A673 (cell line): ENCODE data around the gene FKTN. TPM values are rescaled to one million over a fixed set of nuclear protein-coding genes. Genes with fewer than 3 reads are reported as not detected.

Source experiments
- BruUV-seq: library from RNA; stranded (reverse); fragments of 400-500 nt; replicated peaks from 2 replicates; lab custom pipeline; 2021; lab: Mats Ljungman, UMichigan
- CTCF ChIA-PET: fragments of 300-600 bp; sonication (Branson Sonifier 250); formaldehyde crosslinking; loops from one replicate; lab custom pipeline; 2022; ENCODE audit warnings: antibody characterized with exemption; lab: Charles Lee
- POLR2A ChIA-PET: fragments of 300-600 bp; sonication (Branson Sonifier 250); formaldehyde crosslinking; loops from one replicate; lab custom pipeline; 2022; ENCODE audit warnings: antibody characterized with exemption; ENCODE audit not compliant: low non-redundant PET; lab: Charles Lee
- DNase-seq: peaks from one replicate; pipeline ENCODE4 v3.0.0-alpha.2; 2015; ENCODE audit warnings: low spot score
- H3K27ac ChIP-seq: fragments of 200-600 bp; sonication (generic); 2 replicates; pipeline ENCODE4 v1.5.1; 2016; ENCODE audit warnings: mixed run types, low read depth, mild to moderate bottlenecking, mixed read lengths, antibody characterized with exemption, low read length; ENCODE audit not compliant: poor library complexity, severe bottlenecking
- H3K27me3 ChIP-seq: fragments of 200-600 bp; sonication (generic); replicated peaks from 2 replicates; pipeline ENCODE4 v1.6.1; 2017; ENCODE audit warnings: mixed run types, low read depth, mild to moderate bottlenecking, mixed read lengths, antibody characterized with exemption, low read length; ENCODE audit not compliant: insufficient read depth, poor library complexity
- H3K36me3 ChIP-seq: fragments of 200-600 bp; sonication (generic); 2 replicates; pipeline ENCODE4 v1.6.1; 2016; ENCODE audit warnings: mixed run types, mild to moderate bottlenecking, mixed read lengths, antibody characterized with exemption, low read length; ENCODE audit not compliant: insufficient read depth, poor library complexity, severe bottlenecking
- H3K4me1 ChIP-seq: fragments of 200-600 bp; sonication (generic); 2 replicates; pipeline ENCODE4 v1.6.1; 2017; ENCODE audit warnings: mixed run types, mild to moderate bottlenecking, mixed read lengths, antibody characterized with exemption, low read length; ENCODE audit not compliant: insufficient read depth, poor library complexity, severe bottlenecking
- H3K4me3 ChIP-seq: fragments of 200-600 bp; sonication (generic); 2 replicates; pipeline ENCODE4 v1.5.1; 2016; ENCODE audit warnings: low read depth, mixed run types, mild to moderate bottlenecking, mixed read lengths, low read length; ENCODE audit not compliant: poor library complexity, severe bottlenecking
- H3K9me3 ChIP-seq: fragments of 200-600 bp; sonication (generic); 2 replicates; pipeline ENCODE4 v1.6.1; 2016; ENCODE audit warnings: mixed run types, low read depth, mild to moderate bottlenecking, mixed read lengths, antibody characterized with exemption, low read length; ENCODE audit not compliant: poor library complexity, severe bottlenecking
- EZH2 ChIP-seq: fragments of 200-600 bp; sonication (generic); IDR thresholded peaks from 2 replicates; pipeline ENCODE4 v1.6.1; 2017; ENCODE audit warnings: borderline replicate concordance, low read depth, mild to moderate bottlenecking, mixed read lengths, antibody characterized with exemption, low read length; ENCODE audit not compliant: poor library complexity, severe bottlenecking
- intact Hi-C: fragments of 100-400 bp; cut with micrococcal nuclease; formaldehyde crosslinking; loops from one replicate; pipeline ENCODE4 v1.10.0; 2022; ENCODE audit not compliant: unreplicated experiment
- total RNA-seq: library from RNA; stranded (reverse); gene quantifications from 2 replicates; pipeline ENCODE4 v1.2.3, GENCODE V29; 2021
- TF ChIP-seq, protein P1 (sequence below): fragments of 300-800, 200-600 bp; sonication (generic); conservative IDR thresholded peaks from 2 replicates; pipeline ENCODE4 v1.5.1; 2017; ENCODE audit warnings: low read depth, mild to moderate bottlenecking, antibody characterized with exemption, low read length, moderate library complexity, mixed read lengths

Gene FKTN
- total RNA-seq, 1 experiment from 2014 or later: 15.4 TPM

DNA sequence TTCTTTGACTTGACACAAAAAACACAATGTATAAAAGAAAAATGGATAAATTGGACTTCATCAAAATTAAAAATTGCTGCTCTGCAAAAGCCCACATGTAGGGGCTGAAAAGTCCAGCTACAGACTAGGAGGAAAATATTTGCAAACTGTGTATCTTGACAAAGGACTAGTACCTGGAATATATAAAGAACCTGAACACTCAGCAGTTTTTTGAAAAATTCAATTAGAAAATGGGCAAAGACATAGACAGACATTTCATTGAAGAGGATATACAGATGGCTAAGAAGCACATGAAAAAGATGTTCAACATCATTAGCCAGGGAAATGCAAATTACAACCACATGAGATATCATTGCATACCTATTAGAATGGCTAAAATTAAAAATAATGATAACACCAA is 85.9 kb downstream of the FKTN start:
- no peak for TF ChIP-seq EZH2
- TF ChIP-seq, protein P1, sequence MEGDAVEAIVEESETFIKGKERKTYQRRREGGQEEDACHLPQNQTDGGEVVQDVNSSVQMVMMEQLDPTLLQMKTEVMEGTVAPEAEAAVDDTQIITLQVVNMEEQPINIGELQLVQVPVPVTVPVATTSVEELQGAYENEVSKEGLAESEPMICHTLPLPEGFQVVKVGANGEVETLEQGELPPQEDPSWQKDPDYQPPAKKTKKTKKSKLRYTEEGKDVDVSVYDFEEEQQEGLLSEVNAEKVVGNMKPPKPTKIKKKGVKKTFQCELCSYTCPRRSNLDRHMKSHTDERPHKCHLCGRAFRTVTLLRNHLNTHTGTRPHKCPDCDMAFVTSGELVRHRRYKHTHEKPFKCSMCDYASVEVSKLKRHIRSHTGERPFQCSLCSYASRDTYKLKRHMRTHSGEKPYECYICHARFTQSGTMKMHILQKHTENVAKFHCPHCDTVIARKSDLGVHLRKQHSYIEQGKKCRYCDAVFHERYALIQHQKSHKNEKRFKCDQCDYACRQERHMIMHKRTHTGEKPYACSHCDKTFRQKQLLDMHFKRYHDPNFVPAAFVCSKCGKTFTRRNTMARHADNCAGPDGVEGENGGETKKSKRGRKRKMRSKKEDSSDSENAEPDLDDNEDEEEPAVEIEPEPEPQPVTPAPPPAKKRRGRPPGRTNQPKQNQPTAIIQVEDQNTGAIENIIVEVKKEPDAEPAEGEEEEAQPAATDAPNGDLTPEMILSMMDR: no peak
- ChIA-PET POLR2A (interaction anchor here (0.6 kb wide), 1 partner anchor 565 kb away, joined by 5 read pairs; no protein-coding TSS in a partner anchor), CTCF (no interaction called here)
- H3K9me3 ChIP-seq: no peaks in the 10 kb centered on the region
- intact Hi-C loops: no loop called here
- no peak overlapping the region for H3K27ac ChIP-seq
- DNase-seq: no peak
- no peak overlapping the region for H3K4me3 ChIP-seq
- BruUV-seq: no TSS peak
- H3K27me3 ChIP-seq: no peaks in the 10 kb centered on the region
- no peaks in the 10 kb centered on the region for H3K4me1 ChIP-seq
- no peaks in the 10 kb centered on the region for H3K36me3 ChIP-seq

DNA sequence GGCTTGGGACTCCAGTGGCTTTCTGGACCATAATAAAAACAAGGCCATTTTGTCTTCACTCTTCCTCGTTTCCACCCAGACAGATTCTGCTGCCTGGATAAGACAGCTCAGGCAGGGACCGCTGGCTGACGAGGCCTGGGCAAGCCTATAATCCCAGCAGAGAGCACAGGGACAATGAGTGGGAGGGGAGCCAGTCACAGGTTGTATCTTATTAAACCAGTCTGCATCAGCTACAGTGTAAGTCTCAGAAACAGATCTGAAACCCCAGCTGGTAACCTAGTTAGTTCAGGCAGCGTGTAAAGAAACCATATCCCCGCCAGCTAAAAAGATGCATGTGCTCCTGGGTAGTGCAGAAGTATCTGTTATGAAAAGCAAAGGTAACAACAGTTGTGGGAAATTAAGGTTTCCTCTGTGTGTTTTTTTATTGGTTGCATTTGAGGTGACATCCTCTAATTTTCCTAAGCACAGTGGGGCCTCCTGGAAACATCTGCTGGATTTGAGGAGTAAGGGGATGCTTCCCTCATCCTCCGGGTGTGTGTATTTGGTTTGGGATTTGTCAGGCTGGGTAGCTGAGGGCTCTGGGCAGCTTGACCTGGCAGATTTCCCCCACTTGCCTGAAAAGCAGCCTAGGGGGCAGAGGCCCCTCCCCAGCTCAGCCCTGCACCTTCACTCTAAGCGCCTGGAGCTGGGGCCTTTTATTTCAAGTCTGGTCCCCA is 89.1 kb downstream of the FKTN start:
- DNase-seq: no peak
- TF ChIP-seq EZH2: no peak
- TF ChIP-seq, protein P1: no peak
- no peaks in the 10 kb centered on the region for H3K9me3 ChIP-seq
- CTCF ChIA-PET: no interaction called here
- no peak overlapping the region for H3K27ac ChIP-seq
- intact Hi-C loops: no loop called here
- H3K4me3 ChIP-seq: no peak overlapping the region
- no peaks in the 10 kb centered on the region for H3K4me1 ChIP-seq
- no peaks in the 10 kb centered on the region for H3K36me3 ChIP-seq
- POLR2A ChIA-PET: no interaction called here
- no peaks in the 10 kb centered on the region for H3K27me3 ChIP-seq
- BruUV-seq: no TSS peak

DNA sequence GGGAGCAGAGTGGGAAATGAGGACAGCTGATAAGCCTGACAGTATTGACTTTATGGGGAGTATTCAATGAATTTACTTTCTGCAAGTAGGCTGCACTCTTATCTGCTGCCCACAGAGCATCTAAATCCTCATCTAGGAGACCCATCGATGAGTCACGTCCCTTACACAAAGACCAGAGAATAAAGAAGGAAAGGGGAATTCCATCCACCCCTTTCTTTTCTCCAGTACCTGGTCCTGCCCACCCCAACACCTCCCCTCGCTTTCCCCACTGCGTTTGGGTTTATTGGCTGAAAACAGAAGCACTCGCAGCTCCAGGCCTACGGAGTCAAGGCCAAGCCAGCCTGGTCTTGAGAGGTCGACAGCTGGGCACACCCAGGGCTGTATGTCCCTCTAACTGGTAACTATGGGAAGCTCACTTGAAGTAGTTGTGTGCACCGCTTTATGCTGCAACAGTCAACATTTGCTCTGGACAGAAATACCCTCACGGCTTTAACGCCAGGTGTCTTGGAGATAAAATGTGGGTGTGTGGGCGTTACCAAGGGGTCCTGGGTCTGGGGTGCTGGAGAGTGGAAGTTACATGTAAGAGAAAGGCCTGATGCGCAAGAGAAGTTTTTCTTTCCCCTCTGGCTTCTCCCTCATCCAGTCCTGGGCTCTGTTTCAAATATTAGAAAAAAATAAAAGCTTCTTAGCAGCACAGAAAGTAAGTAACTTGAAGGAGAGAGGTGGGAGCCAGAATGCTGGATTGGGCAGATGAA is 89.8 kb downstream of the FKTN start:
- Histone ChIP-seq H3K9me3 (no peaks in the 10 kb centered on the region), H3K4me1 (no peaks in the 10 kb centered on the region), H3K27ac (no peak overlapping the region), H3K36me3 (no peaks in the 10 kb centered on the region), H3K4me3 (no peak overlapping the region), H3K27me3 (no peaks in the 10 kb centered on the region)
- intact Hi-C loops: no loop called here
- no peak for DNase-seq
- POLR2A ChIA-PET: no interaction called here
- CTCF ChIA-PET: no interaction called here
- BruUV-seq: no TSS peak
- TF ChIP-seq, protein P1: no peak
- no peak for TF ChIP-seq EZH2
